GM19467 (cell line): ENCODE measurements around the gene MPP2.
"Not testable (repeated sequence)": the region's sequence is repeated elsewhere in the genome, so short reads cannot be mapped to it uniquely, and the experiment has no call there.

Source experiments
- ATAC-seq: cut with Tn5 transposase; IDR thresholded peaks from one replicate; pipeline ENCODE4 v1.9.1; 2021; ENCODE audit warnings: mild to moderate bottlenecking, moderate library complexity; ENCODE audit not compliant: unreplicated experiment

Gene MPP2

GRCh38 chr17:43905400-43905984 lies 1.8 kb downstream of the MPP2 start:
- no peak for ATAC-seq

GRCh38 chr17:43901861-43902589 lies 5.3 kb downstream of the MPP2 start:
- ATAC-seq = no peak

GRCh38 chr17:43900858-43901754 lies 6.2 kb downstream of the MPP2 start:
- no peak for ATAC-seq

GRCh38 chr17:43900183-43900857 lies 7.0 kb downstream of the MPP2 start:
- no peak for ATAC-seq

GRCh38 chr17:43898446-43898845 lies 8.9 kb downstream of the MPP2 start:
- ATAC-seq = no peak

GRCh38 chr17:43897831-43898230 lies 9.5 kb downstream of the MPP2 start:
- no peak for ATAC-seq

GRCh38 chr17:43894494-43894893 lies 12.8 kb downstream of the MPP2 start:
- not testable (repeated sequence) for ATAC-seq

GRCh38 chr17:43892647-43892952 lies 14.7 kb downstream of the MPP2 start:
- no peak for ATAC-seq

- ATAC-seq = no peak
Observed at GRCh38 chr17:43891851-43892646, 15.3 kb downstream of the MPP2 start.

- no peak for ATAC-seq
Observed at GRCh38 chr17:43890240-43890639, 17.1 kb downstream of the MPP2 start.

GRCh38 chr17:43888548-43888947 lies 18.8 kb downstream of the MPP2 start:
- ATAC-seq = no peak

GRCh38 chr17:43882761-43883415 lies 24.4 kb downstream of the MPP2 start:
- no peak for ATAC-seq

- ATAC-seq = no peak
Observed at GRCh38 chr17:43881758-43882505, 25.4 kb downstream of the MPP2 start.

GRCh38 chr17:43881181-43881580 lies 26.2 kb downstream of the MPP2 start:
- no peak for ATAC-seq

GRCh38 chr17:43880420-43880991 lies 26.8 kb downstream of the MPP2 start:
- ATAC-seq = no peak

GRCh38 chr17:43879723-43880419 lies 27.5 kb downstream of the MPP2 start:
- no peak for ATAC-seq

GRCh38 chr17:43878260-43879175 lies 28.8 kb downstream of the MPP2 start:
- no peak for ATAC-seq
